Natural killer cell (primary cell): ENCODE data around the gene MYO5A. TPM values are rescaled to one million over a fixed set of nuclear protein-coding genes. Genes with fewer than 3 reads are reported as not detected.

Source experiments
- ATAC-seq, 3 donors: fragments of 150-1000 bp in 2 of 3; fragments of 200-7000 bp in 1 of 3; cut with Tn5 transposase; 1 replicate in 1 of 3; 2 replicates in 2 of 3; pipeline ENCODE4 v1.10.0; 2021; ENCODE audit warnings: mild to moderate bottlenecking in 2 of 3, moderate library complexity in 2 of 3
- DNase-seq, 2 donors: peaks; one replicate each; pipeline versions ENCODE4 v3.0.0 to v3.0.0-alpha.2; 2013 to 2021; ENCODE audit warnings: mixed read lengths in 1 of 2
- H3K27ac ChIP-seq: one replicate; pipeline ENCODE4 v1.5.1; 2013; ENCODE audit warnings: mild to moderate bottlenecking, low read length
- H3K27me3 ChIP-seq: one replicate; pipeline ENCODE4 v1.6.1; 2013; ENCODE audit warnings: low read length; ENCODE audit not compliant: control insufficient read depth, insufficient read depth
- H3K36me3 ChIP-seq: one replicate; pipeline ENCODE4 v1.6.1; 2013; ENCODE audit warnings: low read length; ENCODE audit not compliant: control insufficient read depth, insufficient read depth
- H3K4me1 ChIP-seq: one replicate; pipeline ENCODE4 v1.6.1; 2013; ENCODE audit warnings: low read length; ENCODE audit not compliant: control insufficient read depth, insufficient read depth
- H3K4me3 ChIP-seq: one replicate; pipeline ENCODE4 v1.5.1; 2013; ENCODE audit warnings: low read length
- H3K9me3 ChIP-seq: one replicate; pipeline ENCODE4 v1.6.1; 2013; ENCODE audit warnings: low read length; ENCODE audit not compliant: control insufficient read depth, insufficient read depth
- H3K27ac Mint-ChIP-seq, 2 donors: one replicate each; pipeline ENCODE4 v1.8.0; 2022; ENCODE audit warnings: mild to moderate bottlenecking in 2 of 2, mixed read lengths in 2 of 2, moderate library complexity in 1 of 2
- H3K27me3 Mint-ChIP-seq, 2 donors: one replicate each; pipeline ENCODE4 v1.8.0; 2022; ENCODE audit warnings: low read depth in 2 of 2, mixed read lengths in 2 of 2
- H3K36me3 Mint-ChIP-seq: one replicate; pipeline ENCODE4 v1.8.0; 2022; ENCODE audit warnings: mixed read lengths
- H3K4me1 Mint-ChIP-seq, 2 donors: one replicate each; pipeline ENCODE4 v1.8.0; 2022; ENCODE audit warnings: mixed read lengths in 2 of 2
- H3K4me3 Mint-ChIP-seq: one replicate; pipeline ENCODE4 v1.8.0; 2022; ENCODE audit warnings: mild to moderate bottlenecking, moderate library complexity, mixed read lengths
- H3K9me3 Mint-ChIP-seq, 2 donors: one replicate each; pipeline ENCODE4 v1.8.0; 2022; ENCODE audit warnings: mixed read lengths in 2 of 2
- WGBS: methylation state at CpG from one replicate; pipeline ENCODE4 v1.1.7; 2013; ENCODE audit warnings: missing lambda C conversion rate; ENCODE audit not compliant: insufficient coverage; 5-methylcytosine and 5-hydroxymethylcytosine counted together
- intact Hi-C: fragments of 100-400 bp; cut with micrococcal nuclease; formaldehyde crosslinking; loops from one replicate; pipeline ENCODE4 v1.14.2; 2022
- total RNA-seq, 4 donors: library from RNA; stranded (reverse); fragments of 120-200 nt in 1 of 4; gene quantifications; one replicate each; pipeline versions ENCODE4 v1.2.3 to v1.2.4, GENCODE V29; 2013 to 2022
- TF ChIP-seq, protein P1 (sequence below): fragments of 200-600 bp; IDR thresholded peaks from one replicate; pipeline ENCODE4 v1.8.0; 2022; ENCODE audit warnings: antibody characterized with exemption

MYO5A gene
- total RNA-seq, 3 donors from 2014 or later (not counting 1 experiment from before 2014, with no cell fraction given) = 42.8 to 51.5 (median 44.4) TPM

DNA sequence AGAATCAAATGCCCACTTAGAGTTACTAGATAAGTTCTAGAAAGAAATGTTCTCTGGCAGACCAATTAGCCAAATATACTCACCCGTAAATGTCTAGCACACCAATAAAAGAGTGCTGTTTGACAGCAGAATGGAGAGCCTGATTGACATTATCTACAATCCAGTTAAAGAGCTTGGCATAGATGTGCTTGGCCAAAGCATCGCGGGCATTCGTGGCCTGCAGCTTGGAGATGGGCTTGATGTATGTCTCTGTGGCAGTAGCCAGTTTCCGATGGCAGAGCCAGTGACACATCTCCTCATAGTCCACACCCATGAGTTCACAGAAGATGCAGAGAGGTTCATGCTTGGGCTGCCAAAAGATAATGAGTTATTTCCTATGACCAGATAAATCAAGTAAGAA lies 131.6 kb downstream of the MYO5A start:
- H3K36me3 Mint-ChIP-seq = peaks cover 9% of the 10 kb centered on the region
- TF ChIP-seq, protein P1, sequence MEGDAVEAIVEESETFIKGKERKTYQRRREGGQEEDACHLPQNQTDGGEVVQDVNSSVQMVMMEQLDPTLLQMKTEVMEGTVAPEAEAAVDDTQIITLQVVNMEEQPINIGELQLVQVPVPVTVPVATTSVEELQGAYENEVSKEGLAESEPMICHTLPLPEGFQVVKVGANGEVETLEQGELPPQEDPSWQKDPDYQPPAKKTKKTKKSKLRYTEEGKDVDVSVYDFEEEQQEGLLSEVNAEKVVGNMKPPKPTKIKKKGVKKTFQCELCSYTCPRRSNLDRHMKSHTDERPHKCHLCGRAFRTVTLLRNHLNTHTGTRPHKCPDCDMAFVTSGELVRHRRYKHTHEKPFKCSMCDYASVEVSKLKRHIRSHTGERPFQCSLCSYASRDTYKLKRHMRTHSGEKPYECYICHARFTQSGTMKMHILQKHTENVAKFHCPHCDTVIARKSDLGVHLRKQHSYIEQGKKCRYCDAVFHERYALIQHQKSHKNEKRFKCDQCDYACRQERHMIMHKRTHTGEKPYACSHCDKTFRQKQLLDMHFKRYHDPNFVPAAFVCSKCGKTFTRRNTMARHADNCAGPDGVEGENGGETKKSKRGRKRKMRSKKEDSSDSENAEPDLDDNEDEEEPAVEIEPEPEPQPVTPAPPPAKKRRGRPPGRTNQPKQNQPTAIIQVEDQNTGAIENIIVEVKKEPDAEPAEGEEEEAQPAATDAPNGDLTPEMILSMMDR = no peak
- H3K27ac ChIP-seq = no peak overlapping the region
- H3K27me3 ChIP-seq = no peaks in the 10 kb centered on the region
- no peaks in the 10 kb centered on the region for H3K4me1 Mint-ChIP-seq
- intact Hi-C loops = no loop called here
- H3K4me1 ChIP-seq = no peaks in the 10 kb centered on the region
- H3K9me3 Mint-ChIP-seq = no peaks in the 10 kb centered on the region
- H3K27me3 Mint-ChIP-seq = no peaks in the 10 kb centered on the region
- WGBS = 100% methylated on average over 5 of the region's 5 CpGs
- DNase-seq (no peak), ATAC-seq (no peak)
- peaks cover 22% of the 10 kb centered on the region for H3K36me3 ChIP-seq
- H3K9me3 ChIP-seq = no peaks in the 10 kb centered on the region
- no peak overlapping the region for H3K27ac Mint-ChIP-seq
- no peak overlapping the region for H3K4me3 Mint-ChIP-seq
- no peak overlapping the region for H3K4me3 ChIP-seq

DNA sequence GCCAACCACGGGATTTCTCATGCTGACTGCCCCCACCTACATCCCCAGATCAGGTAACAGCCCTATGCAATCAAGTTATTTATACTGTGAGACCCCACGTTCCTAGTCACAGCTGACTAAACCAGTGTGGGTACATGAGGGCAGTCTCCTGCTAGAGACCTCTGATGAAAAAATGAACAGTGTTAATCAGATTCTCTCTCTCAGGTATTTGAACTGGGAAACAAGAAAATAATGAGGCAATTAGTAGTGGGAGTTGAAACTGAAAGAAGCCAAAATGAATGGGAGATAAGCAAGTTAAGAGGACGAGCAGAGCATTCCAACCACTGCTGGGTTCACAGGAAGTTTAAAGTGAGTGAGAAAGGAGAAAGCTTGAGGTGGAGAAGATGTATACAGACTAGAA lies 134.6 kb downstream of the MYO5A start:
- no peak overlapping the region for H3K27ac Mint-ChIP-seq
- intact Hi-C loops = no loop called here
- H3K36me3 Mint-ChIP-seq = peaks cover 9% of the 10 kb centered on the region
- DNase-seq = no peak
- no peaks in the 10 kb centered on the region for H3K4me1 Mint-ChIP-seq
- peaks cover 32% of the 10 kb centered on the region for H3K36me3 ChIP-seq
- no peaks in the 10 kb centered on the region for H3K9me3 ChIP-seq
- no peak overlapping the region for H3K27ac ChIP-seq
- H3K27me3 ChIP-seq = no peaks in the 10 kb centered on the region
- 85% methylated on average over 3 of the region's 3 CpGs for WGBS
- no peaks in the 10 kb centered on the region for H3K4me1 ChIP-seq
- H3K4me3 ChIP-seq = no peak overlapping the region
- no peaks in the 10 kb centered on the region for H3K27me3 Mint-ChIP-seq
- TF ChIP-seq, protein P1 = no peak
- no peak overlapping the region for H3K4me3 Mint-ChIP-seq
- no peak for ATAC-seq
- H3K9me3 Mint-ChIP-seq = no peaks in the 10 kb centered on the region

DNA sequence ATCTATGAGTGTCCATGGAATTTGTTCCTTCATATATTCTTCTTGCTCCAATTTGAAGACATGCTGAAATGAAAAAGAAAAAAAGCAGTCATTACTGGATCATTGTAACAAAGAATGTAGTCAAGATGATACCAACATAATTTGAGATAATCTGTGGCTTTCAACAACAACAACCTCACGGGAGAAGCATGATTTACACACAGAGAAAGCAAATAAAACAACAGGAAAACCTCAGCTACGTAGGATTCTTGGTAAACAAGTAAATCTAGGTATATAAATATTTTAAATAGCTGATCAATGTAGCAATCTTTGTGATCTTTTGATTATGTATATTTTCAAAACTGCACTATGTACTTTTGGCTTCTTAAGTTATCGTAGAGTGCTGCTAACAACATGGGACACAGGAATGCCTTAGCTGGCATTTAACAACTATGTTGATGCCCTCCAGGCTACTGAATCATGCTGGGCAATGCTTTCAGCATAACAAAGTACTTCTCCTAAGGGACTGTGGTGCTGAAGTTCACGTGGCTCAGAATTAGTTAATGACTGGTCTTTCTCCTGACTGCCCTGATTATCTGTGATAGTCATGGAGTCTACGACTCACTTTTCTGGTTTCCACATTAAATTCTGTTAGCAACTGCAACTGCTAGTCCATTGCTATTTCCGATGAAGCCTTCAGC lies 136.5 kb downstream of the MYO5A start:
- H3K27ac ChIP-seq = no peak overlapping the region
- ATAC-seq (no peak), DNase-seq (no peak)
- Mint-ChIP-seq H3K4me1 (no peaks in the 10 kb centered on the region), H3K27me3 (no peaks in the 10 kb centered on the region), H3K9me3 (no peaks in the 10 kb centered on the region), H3K36me3 (peaks cover 9% of the 10 kb centered on the region), H3K27ac (no peak overlapping the region), H3K4me3 (no peak overlapping the region)
- WGBS = 96% methylated on average over 4 of the region's 6 CpGs
- H3K36me3 ChIP-seq = peaks cover 44% of the 10 kb centered on the region
- intact Hi-C loops = no loop called here
- no peaks in the 10 kb centered on the region for H3K9me3 ChIP-seq
- H3K4me1 ChIP-seq = no peaks in the 10 kb centered on the region
- no peaks in the 10 kb centered on the region for H3K27me3 ChIP-seq
- no peak overlapping the region for H3K4me3 ChIP-seq
- TF ChIP-seq, protein P1 = no peak

DNA sequence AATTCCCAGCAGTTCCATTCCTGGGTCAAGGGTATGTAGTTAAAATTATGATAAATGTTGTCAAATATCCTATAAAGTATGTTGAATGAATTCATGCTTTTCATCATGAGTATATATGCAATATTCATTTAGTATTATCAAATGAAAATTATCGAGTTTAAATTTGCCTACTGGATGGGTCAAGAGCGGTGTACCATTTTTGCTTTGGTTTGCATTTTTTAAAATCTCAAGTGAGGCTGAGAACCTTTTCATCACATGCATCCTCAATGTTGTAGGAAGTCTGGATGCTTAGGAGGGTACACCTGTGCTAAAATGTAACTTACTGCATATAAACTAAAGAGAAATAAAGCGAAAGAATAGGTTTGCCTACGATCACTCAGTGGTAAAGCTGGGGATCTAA lies 137.6 kb downstream of the MYO5A start:
- TF ChIP-seq, protein P1 = no peak
- H3K9me3 ChIP-seq = no peaks in the 10 kb centered on the region
- H3K27me3 ChIP-seq = no peaks in the 10 kb centered on the region
- no peak overlapping the region for H3K4me3 ChIP-seq
- Mint-ChIP-seq H3K9me3 (no peaks in the 10 kb centered on the region), H3K4me3 (no peak overlapping the region), H3K4me1 (no peaks in the 10 kb centered on the region), H3K27me3 (no peaks in the 10 kb centered on the region), H3K36me3 (peaks cover 4% of the 10 kb centered on the region), H3K27ac (no peak overlapping the region)
- WGBS = 95% methylated on average over 4 of the region's 4 CpGs
- H3K4me1 ChIP-seq = no peaks in the 10 kb centered on the region
- intact Hi-C loops = no loop called here
- DNase-seq = no peak
- H3K27ac ChIP-seq = no peak overlapping the region
- peaks cover 35% of the 10 kb centered on the region for H3K36me3 ChIP-seq
- no peak for ATAC-seq
